AG04450 (cell line): ENCODE data around the gene TFCP2L1. TPM values are rescaled to one million over a fixed set of nuclear protein-coding genes. Genes with fewer than 3 reads are reported as not detected.
"Not testable (repeated sequence)": the region's sequence is repeated elsewhere in the genome, so short reads cannot be mapped to it uniquely, and the experiment has no call there.

Experiments used
- CTCF ChIA-PET: fragments of 300-600, 350-600 bp; formaldehyde crosslinking; extraction: SDS; loops from one replicate; lab custom pipeline; 2022; ENCODE audit warnings: antibody characterized with exemption, inconsistent platforms; lab: Charles Lee
- POLR2A ChIA-PET: fragments of 350-600 bp; formaldehyde crosslinking; extraction: SDS; loops from one replicate; lab custom pipeline; 2021; ENCODE audit warnings: antibody characterized with exemption, inconsistent platforms; lab: Yijun Ruan, JAX
- DNase-seq: peaks from one replicate; pipeline ENCODE4 v3.0.0-alpha.2; 2011; ENCODE audit warnings: low read depth, low spot score
- H3K27ac ChIP-seq: one replicate; pipeline ENCODE4 v1.5.1; 2012; ENCODE audit warnings: low read depth, low read length, control low read depth
- H3K27me3 ChIP-seq: one replicate; pipeline ENCODE4 v1.6.0; 2012; ENCODE audit warnings: low read length; ENCODE audit not compliant: control insufficient read depth, insufficient read depth
- H3K4me3 ChIP-seq: 2 replicates; pipeline ENCODE4 v1.5.1; 2011; ENCODE audit warnings: mild to moderate bottlenecking, low read depth, low read length, control low read depth
- H3K9me3 ChIP-seq: 2 replicates; pipeline ENCODE4 v1.5.1; 2012; ENCODE audit warnings: low read length; ENCODE audit not compliant: control insufficient read depth, insufficient read depth
- polyA plus RNA-seq: library from polyadenylated mRNA; depleted of rRNA; stranded (reverse); fragments of >200 nt; gene quantifications from 2 replicates; pipeline ENCODE4 v1.2.3, GENCODE V29; 2011
- TF ChIP-seq, protein P1 (sequence below): IDR thresholded peaks from 2 replicates; pipeline ENCODE4 v1.5.1; 2011; ENCODE audit warnings: low read depth, low read length, control low read depth, inconsistent platforms

Gene TFCP2L1
- polyA plus RNA-seq, 1 experiment: not detected

DNA sequence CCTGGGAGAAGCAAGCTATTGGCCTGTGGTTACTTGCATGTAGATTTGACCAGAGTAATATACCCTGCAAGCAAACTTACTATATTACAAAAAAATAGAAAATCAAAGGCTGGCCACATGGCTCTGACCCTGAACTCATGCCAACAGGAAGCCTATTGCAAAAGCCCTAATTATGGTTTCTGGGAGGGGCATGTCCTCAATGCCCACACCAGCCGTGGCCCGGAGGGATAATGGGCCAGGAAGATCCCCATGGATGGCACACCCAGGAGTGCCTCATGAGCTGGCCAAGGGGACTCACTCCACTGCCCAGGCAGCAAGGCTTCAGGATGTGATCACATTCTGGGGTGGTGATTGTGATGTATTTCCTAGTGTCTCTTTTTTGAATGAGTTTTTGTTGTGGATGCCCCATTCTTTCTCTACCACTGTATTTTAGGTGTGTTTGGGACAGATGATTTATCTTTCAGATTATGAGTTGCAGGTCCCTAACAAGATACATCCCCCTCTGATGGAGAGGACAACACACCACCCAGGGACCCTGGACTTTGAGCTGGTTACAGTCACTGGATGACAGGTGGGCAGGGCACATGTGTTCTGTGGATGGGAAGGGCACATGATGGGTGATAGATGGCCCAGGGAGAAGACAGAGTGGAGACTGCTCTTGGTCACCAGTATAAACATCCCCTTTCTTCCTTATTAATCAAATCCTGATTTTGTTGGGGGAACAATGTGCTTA, 18.7 kb upstream of the TFCP2L1 start:
- peaks cover 17% of the 10 kb centered on the region for H3K27me3 ChIP-seq
- H3K4me3 ChIP-seq: no peak overlapping the region
- CTCF ChIA-PET: no interaction called here
- POLR2A ChIA-PET: no interaction called here
- DNase-seq: no peak
- H3K27ac ChIP-seq: no peak overlapping the region
- TF ChIP-seq, protein P1, sequence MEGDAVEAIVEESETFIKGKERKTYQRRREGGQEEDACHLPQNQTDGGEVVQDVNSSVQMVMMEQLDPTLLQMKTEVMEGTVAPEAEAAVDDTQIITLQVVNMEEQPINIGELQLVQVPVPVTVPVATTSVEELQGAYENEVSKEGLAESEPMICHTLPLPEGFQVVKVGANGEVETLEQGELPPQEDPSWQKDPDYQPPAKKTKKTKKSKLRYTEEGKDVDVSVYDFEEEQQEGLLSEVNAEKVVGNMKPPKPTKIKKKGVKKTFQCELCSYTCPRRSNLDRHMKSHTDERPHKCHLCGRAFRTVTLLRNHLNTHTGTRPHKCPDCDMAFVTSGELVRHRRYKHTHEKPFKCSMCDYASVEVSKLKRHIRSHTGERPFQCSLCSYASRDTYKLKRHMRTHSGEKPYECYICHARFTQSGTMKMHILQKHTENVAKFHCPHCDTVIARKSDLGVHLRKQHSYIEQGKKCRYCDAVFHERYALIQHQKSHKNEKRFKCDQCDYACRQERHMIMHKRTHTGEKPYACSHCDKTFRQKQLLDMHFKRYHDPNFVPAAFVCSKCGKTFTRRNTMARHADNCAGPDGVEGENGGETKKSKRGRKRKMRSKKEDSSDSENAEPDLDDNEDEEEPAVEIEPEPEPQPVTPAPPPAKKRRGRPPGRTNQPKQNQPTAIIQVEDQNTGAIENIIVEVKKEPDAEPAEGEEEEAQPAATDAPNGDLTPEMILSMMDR: no peak
- no peaks in the 10 kb centered on the region for H3K9me3 ChIP-seq

DNA sequence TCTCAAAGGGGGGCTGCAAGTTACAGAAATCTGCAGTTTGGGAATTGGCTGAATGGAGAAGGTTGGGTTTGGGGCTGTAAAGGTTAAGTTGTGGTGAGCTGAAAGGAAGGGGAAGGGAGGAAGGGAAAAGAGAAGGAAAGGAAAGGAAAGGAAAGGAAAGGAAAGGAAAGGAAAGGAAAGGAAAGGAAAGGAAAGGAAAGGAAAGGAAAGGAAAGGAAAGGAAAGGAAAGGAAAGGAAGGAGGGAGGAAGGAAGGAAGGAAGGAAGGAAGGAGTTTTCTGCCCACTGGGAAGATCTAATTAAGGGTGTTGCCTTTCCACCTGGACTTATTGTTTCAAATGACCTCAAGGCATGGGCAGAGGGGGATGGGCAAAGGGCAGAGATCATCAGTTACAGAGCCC, 16.2 kb upstream of the TFCP2L1 start:
- H3K9me3 ChIP-seq, POLR2A ChIA-PET, CTCF ChIA-PET, DNase-seq, H3K4me3 ChIP-seq, H3K27ac ChIP-seq: not testable (repeated sequence)
- peaks cover 15% of the 10 kb centered on the region for H3K27me3 ChIP-seq

DNA sequence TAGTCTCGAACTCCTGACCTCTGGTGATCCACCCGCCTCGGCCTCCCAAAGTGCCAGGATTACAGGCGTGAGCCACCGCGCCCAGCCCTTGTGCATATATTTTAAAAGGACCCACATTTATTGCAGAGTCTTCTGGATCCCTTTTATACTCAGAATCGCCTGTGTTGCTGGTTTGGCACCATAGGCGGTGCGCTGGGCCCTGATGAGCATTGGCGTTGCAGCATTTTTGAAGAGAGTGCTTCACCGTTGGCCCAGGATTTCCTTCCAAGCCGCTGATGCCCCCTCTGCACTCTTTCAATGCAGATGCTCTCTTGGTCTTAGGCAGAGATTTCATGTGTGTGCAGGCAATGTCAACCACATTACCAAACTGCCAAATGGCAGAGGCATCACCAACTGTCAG, 13.5 kb upstream of the TFCP2L1 start:
- H3K27me3 ChIP-seq: peaks cover 9% of the 10 kb centered on the region
- ChIA-PET POLR2A (no interaction called here), CTCF (interaction anchor here (1.0 kb wide), 1 partner anchor 11 kb away, joined by 4 read pairs; no protein-coding TSS in a partner anchor)
- no peak overlapping the region for H3K27ac ChIP-seq
- no peak overlapping the region for H3K4me3 ChIP-seq
- TF ChIP-seq, protein P1: no peak
- DNase-seq: no peak
- no peaks in the 10 kb centered on the region; the same call in 1 of the 2 replicates for H3K9me3 ChIP-seq

DNA sequence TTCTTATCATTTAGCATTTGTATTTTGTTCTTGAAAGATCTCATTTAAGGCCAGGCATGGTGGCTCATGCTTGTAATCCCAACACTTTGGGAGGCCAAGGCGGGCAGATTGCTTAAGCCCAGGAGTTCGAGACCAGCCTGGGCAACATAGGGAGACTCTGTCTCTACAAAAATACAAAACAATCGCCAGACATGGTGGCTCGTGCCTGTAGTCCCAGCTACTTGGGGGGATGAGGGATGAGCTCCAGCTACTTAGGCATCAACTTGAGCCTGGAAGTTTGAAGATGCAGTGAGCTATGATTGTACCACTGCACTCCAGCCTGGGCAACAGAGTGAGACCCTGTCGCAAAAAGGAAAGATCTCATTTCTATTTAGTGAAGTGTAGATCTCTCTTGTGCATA, 12.9 kb upstream of the TFCP2L1 start:
- DNase-seq, POLR2A ChIA-PET, H3K9me3 ChIP-seq, H3K27ac ChIP-seq, H3K4me3 ChIP-seq: not testable (repeated sequence)
- H3K27me3 ChIP-seq: peaks cover 12% of the 10 kb centered on the region
- CTCF ChIA-PET: interaction anchor here (0.6 to 1.2 kb wide), 4 partner anchors 11 to 1656 kb away, joined by 3 to 4 read pairs (median 4); no protein-coding TSS in a partner anchor

DNA sequence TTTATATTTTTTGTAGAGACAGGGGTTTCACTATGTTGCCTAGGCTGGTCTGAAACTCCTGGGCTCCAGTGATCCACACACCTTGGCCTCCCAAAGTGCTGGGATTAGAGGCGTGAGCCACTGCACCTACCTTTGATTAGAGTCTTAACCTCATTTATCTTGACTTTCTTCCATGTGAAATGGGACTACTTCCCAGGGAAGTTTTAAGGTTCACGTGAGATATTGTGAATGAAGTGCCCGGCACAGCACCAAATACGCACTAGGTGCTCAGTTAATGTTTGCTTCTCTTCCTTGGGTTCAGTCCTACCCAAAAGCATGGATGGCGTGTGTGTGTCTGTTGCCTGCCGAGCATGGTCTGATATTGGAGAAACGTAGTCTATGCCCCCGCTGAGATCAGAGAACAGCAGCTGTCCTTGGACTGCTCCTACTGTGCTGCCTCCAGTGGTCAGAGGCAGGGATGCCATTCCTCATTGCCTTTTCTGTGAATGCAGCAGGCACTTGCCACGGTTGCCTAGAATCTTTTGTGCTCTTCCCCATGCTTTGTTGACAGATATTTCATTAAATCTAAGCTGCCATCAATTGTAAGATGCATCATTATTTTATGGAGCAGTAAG, 12.3 kb upstream of the TFCP2L1 start:
- POLR2A ChIA-PET: no interaction called here
- peaks cover 12% of the 10 kb centered on the region for H3K27me3 ChIP-seq
- DNase-seq: no peak
- no peak overlapping the region for H3K27ac ChIP-seq
- TF ChIP-seq, protein P1: peak; percentile 77
- no peak overlapping the region for H3K4me3 ChIP-seq
- CTCF ChIA-PET: interaction anchor here (0.6 to 1.2 kb wide), 4 partner anchors 10 to 1655 kb away, joined by 3 to 4 read pairs (median 4); no protein-coding TSS in a partner anchor
- H3K9me3 ChIP-seq: no peaks in the 10 kb centered on the region; the same call in 1 of the 2 replicates
